GM21367 (cell line): ENCODE results near the gene OSGEPL1.
"Not testable (repeated sequence)": the region's sequence is repeated elsewhere in the genome, so short reads cannot be mapped to it uniquely, and the experiment has no call there.

ENCODE experiments used
- ATAC-seq: cut with Tn5 transposase; IDR thresholded peaks from one replicate; pipeline ENCODE4 v1.9.1; 2021; ENCODE audit not compliant: unreplicated experiment

Gene OSGEPL1

DNA sequence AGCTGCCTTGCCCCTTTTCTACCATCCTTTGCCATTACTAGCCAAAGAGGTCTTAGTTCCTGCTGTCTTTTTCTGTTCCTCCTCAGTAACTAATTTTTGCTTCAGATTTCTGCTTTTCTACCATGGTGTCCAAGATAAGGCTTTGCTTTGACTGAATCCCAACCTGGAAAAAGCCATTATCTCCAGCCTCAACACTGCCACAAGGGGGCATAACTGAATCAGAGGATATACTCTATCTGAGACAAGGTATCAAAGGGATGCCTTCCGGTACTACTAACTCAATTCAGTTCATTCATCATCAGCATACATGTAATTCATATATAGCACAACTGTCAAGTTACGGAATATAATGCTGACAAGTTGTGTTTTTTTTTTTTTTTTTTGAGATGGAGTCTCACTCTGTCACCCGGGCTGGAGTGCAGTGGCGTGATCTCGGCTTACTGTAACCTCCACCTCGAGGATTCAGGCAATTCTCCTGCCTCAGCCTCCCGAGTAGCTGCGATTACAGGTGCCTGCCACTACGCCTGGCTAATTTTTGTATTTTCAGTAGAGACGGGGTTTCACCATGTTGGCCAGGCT, 11.4 kb downstream of the OSGEPL1 start:
- no peak for ATAC-seq

DNA sequence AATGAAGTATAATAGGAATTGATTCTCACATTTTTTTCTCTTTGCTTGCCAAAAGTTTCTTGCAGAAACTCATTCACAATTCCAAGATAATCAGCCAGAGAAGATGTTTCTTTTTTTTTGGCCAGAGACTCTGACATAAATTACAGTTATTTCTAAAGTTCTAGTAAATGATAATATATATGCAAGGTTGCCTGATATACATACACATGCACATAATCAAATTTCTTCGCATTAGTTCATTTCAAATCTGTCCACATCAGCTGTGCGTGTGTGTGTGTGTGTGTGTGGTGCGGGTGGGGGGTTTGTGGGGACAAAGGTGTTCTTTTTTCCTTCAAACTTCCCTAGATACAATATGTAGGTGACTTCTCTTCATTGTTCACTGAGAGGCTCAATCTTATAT, 33.2 kb downstream of the OSGEPL1 start:
- ATAC-seq, result no peak

GRCh38 chr2:189726849-189727248, 35.7 kb downstream of the OSGEPL1 start:
- no peak for ATAC-seq

DNA sequence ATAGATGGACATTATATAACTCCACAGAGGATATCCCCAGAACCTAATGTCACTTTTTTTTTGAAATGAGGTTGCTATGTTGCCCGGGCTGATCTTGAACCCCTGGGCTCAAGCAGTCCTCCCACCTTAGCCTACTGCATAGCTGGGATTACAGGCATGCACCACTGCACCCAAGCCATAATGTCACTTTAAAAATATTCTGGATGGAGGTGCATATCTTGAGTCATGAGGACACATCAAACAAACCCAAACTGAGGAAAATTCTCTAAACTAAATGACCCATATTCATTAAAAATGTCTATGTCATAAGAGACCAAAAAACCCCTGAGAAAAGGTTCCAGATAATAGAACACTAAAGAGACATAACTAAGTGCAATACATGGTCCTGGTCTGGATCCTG, 36.3 kb downstream of the OSGEPL1 start:
- ATAC-seq, result no peak

DNA sequence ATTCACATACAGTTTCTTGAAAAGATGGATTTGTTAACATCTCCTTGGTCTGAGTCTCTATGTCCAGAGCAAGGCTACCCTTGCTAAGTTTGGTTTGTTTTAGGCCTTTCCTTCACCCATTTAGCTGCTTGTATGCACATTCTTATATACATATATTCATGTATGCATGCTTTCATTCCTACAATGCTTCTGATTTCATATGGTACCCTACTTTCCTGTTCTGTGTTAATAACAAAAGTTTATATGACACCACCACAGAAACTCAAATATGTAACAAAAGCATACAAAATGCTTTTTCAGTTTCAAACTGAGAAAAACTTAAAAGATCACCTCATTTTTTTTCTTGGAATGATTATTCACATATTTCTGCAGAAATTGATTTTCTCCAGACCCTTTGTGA, 39.4 kb downstream of the OSGEPL1 start:
- ATAC-seq, result no peak

- ATAC-seq, result no peak
Observed at GRCh38 chr2:189719571-189719970, 43.0 kb downstream of the OSGEPL1 start.

DNA sequence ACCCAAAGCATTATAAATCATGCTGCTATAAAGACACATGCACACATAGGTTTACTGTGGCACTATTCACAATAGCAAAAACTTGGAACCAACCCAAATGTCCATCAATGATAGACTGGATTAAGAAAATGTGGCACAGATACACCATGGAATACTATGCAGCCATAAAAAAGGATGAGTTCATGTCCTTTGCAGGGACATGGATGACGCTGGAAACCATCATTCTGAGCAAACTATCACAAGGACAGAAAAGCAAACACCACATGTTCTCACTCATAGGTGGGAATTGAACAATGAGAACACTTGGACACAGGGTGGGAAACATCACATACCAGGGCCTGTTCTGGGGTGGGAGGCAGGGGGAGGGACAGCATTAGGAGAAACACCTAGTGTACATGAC, 45.0 kb downstream of the OSGEPL1 start:
- not testable (repeated sequence) for ATAC-seq

- ATAC-seq, result no peak
Observed at GRCh38 chr2:189709501-189710221, 52.9 kb downstream of the OSGEPL1 start.

DNA sequence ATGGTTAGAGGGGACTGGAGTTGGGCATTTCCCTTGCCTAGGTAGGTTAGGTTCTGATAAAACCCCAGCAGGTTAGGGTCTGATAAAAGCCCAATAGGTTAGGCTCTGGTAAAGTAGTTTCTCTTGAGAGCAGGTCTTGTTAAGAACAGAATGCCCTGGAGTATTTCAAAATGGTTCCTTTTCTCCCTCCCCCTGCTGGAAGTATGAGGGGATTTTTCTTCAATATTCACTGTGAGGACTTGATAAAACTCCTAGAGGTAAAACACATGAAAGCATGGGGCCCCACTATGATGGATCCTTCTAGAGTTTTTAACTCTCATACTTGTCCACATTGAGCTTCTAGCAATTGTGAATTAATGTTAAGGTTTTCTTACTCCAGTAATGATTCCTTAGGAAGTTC, 60.5 kb downstream of the OSGEPL1 start:
- no peak for ATAC-seq

- no peak for ATAC-seq
Observed at GRCh38 chr2:189700681-189701080, 61.9 kb downstream of the OSGEPL1 start.

- ATAC-seq, result no peak
Observed at GRCh38 chr2:189698020-189698887, 64.3 kb downstream of the OSGEPL1 start.
